ENCODE data around the gene LGR6. TPM values are rescaled to one million over a fixed set of nuclear protein-coding genes. Genes with fewer than 3 reads are reported as not detected.

The LGR6 gene
- total RNA-seq, 2 donors from 2014 or later: 76.6 to 99.0 TPM

DNA sequence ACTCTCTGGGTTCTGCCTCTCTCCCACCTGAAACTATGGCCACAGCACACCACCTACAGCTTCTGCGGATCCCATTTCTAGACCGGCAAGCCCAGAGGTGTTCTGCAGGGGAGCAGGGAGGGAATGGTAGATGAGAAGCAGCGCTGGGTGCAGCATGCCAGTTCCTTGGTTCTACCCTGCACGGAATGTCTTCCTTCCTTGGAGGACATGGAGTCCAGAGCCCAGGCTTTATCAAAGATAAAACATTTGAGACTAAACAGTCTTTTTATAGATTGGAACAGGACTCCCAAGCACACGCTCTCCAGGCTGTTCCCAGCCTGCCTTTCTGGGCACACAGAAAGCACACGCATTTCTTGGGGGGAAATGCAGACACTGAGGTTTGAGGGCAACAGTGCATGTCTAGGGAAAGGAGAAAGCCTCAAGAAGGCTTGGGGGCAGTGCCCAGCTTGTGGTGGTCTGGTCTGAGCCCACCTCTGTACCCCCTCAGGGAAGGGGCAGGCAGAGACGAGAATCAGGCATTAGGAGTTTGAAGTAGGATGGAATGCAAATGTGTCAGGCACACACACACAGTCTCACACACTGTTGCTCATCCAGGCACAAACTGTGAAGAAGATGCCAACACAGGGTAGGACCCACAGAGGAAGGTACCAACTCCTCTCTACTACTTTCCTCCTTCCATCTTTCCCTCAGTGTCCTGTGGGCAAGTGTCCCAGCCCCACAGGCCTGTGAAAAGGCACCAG lies 29.7 kb downstream of the LGR6 start:
- Histone ChIP-seq H3K4me3 (peak overlapping the region; percentile 48), H3K27ac (peak overlapping the region; percentile 93), H3K36me3 (peaks cover 20% of the 10 kb centered on the region)

DNA sequence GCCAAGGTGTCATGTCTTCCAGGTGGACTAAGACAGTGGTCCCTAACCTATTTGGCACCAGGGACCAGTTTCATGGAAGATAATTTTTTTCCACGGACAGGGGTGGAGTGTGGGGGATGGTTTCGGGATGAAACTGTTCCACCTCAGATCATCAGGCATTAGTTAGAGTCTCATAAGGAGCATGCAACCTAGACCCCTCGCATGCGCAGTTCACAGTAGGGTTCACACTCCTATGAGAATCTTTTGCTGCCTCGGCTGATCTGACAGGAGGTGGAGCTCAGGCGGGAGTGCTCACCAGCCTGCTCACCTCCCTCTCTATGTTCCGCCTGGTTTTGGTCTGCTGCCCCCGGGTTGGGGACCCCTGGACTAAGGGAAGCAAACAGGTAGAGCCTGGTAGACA lies 30.9 kb downstream of the LGR6 start:
- no peaks in the 10 kb centered on the region for H3K9me3 ChIP-seq
- DNase-seq (ENCODE audit: low spot score) (no peak), ATAC-seq (ENCODE audit: insufficient number of reproducible peaks, low FRiP score, low read depth) (no peak)
- TF ChIP-seq, protein P1, sequence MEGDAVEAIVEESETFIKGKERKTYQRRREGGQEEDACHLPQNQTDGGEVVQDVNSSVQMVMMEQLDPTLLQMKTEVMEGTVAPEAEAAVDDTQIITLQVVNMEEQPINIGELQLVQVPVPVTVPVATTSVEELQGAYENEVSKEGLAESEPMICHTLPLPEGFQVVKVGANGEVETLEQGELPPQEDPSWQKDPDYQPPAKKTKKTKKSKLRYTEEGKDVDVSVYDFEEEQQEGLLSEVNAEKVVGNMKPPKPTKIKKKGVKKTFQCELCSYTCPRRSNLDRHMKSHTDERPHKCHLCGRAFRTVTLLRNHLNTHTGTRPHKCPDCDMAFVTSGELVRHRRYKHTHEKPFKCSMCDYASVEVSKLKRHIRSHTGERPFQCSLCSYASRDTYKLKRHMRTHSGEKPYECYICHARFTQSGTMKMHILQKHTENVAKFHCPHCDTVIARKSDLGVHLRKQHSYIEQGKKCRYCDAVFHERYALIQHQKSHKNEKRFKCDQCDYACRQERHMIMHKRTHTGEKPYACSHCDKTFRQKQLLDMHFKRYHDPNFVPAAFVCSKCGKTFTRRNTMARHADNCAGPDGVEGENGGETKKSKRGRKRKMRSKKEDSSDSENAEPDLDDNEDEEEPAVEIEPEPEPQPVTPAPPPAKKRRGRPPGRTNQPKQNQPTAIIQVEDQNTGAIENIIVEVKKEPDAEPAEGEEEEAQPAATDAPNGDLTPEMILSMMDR (IDR thresholded peaks at IDR 0.05): no peak
- peak overlapping the region; percentile 93 for H3K27ac ChIP-seq
- peaks cover 32% of the 10 kb centered on the region for H3K36me3 ChIP-seq
- no peak overlapping the region for H3K4me3 ChIP-seq
- H3K27me3 ChIP-seq (replicated peaks; ENCODE audit: insufficient read depth): no peaks in the 10 kb centered on the region
- H3K4me1 ChIP-seq (ENCODE audit: control insufficient read depth in 1 of 2, low read depth in 2 of 2): peaks cover 14 to 50% of the 10 kb centered on the region in 2 donors

More for the DNA sequence above, 29.7 kb downstream of the LGR6 start:
- Histone ChIP-seq H3K27me3 (replicated peaks; ENCODE audit: insufficient read depth) (no peaks in the 10 kb centered on the region), H3K9me3 (no peaks in the 10 kb centered on the region), H3K4me1 (ENCODE audit: control insufficient read depth in 1 of 2, low read depth in 2 of 2) (peaks cover 17 to 61% of the 10 kb centered on the region in 2 donors)
- TF ChIP-seq, protein P1 (IDR thresholded peaks at IDR 0.05): no peak
- ATAC-seq (ENCODE audit: insufficient number of reproducible peaks, low FRiP score, low read depth) (peak; percentile 52), DNase-seq (ENCODE audit: low spot score) (no peak)

DNA sequence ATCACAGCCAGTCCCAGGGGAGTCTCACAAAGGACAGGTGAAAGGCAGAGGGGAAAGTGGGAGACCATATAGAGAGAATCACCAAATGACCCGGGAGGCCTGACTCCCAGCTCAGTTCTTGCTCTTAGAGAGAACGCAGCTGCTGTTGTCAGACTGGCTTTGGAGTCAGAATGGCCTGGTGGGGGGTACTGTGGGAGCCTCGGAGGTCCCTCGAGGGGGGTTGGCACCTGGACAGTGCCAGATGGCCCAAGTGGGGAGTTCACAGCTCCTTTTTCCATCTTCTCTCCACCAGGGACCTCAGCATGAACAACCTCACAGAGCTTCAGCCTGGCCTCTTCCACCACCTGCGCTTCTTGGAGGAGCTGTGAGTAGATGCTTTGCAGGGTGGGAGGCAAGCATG lies 31.5 kb downstream of the LGR6 start:
- Histone ChIP-seq H3K9me3 (no peaks in the 10 kb centered on the region), H3K4me3 (no peak overlapping the region), H3K36me3 (peaks cover 38% of the 10 kb centered on the region), H3K4me1 (ENCODE audit: control insufficient read depth in 1 of 2, low read depth in 2 of 2) (peaks cover 14 to 49% of the 10 kb centered on the region in 2 donors), H3K27ac (peak overlapping the region in 1 of 2 donors; percentile 93), H3K27me3 (replicated peaks; ENCODE audit: insufficient read depth) (no peaks in the 10 kb centered on the region)
- DNase-seq (ENCODE audit: low spot score) (no peak), ATAC-seq (ENCODE audit: insufficient number of reproducible peaks, low FRiP score, low read depth) (no peak)
- TF ChIP-seq, protein P1 (IDR thresholded peaks at IDR 0.05): no peak

DNA sequence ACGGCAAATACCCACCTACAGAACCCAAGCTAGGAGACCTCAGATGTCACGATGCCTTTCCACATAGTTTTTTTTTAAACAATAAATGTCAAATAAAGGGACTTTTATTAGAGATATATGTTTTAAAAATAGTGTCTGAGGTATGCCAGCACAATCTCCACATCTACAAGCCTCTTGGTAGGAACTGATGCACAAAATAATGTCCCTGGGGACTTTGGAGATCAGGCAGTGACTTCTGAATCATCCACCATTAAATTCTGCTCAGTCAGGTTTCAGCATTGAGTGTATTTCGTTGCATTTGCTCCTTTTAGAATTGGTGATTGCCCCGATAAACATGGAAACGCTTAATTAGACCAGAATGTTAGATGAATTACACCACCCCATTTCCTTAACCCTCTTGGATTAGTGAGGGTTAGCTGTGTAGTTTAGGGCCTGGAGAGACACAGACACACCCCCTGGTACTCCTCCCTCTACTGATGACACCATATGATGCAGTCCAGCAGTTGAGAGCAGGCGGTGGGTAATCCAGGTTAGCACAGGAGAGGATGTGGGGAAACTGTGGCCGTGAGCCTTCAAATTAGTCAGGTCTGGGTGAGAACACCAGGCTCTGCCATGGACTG lies 33.6 kb downstream of the LGR6 start:
- no peak overlapping the region for H3K27ac ChIP-seq
- no peaks in the 10 kb centered on the region for H3K27me3 ChIP-seq (replicated peaks; ENCODE audit: insufficient read depth)
- no peak overlapping the region for H3K4me3 ChIP-seq
- TF ChIP-seq, protein P1 (IDR thresholded peaks at IDR 0.05): no peak
- ATAC-seq (ENCODE audit: insufficient number of reproducible peaks, low FRiP score, low read depth) (no peak), DNase-seq (ENCODE audit: low spot score) (no peak)
- H3K4me1 ChIP-seq (ENCODE audit: control insufficient read depth in 1 of 2, low read depth in 2 of 2): peaks cover 12 to 35% of the 10 kb centered on the region in 2 donors
- H3K9me3 ChIP-seq: no peaks in the 10 kb centered on the region
- H3K36me3 ChIP-seq: peaks cover 54% of the 10 kb centered on the region

DNA sequence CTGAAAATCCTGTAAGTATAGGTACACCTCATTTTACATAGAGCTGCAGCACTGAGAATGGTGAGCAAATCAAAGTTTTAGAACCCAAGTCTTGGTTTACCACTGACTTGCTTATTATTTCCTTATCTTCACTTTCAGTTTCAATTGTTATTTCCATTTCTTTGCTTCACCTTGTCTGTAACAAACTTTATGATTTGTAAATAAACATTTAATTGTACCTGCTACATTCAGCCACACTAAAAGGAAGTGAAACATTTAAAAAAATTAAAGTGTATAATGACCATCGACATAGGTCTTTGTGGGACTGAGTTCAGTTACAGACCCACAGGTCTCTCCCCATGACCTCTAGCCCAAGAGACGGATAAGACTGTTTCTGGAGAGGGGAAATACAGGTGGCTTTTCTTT lies 34.4 kb downstream of the LGR6 start:
- Histone ChIP-seq H3K9me3 (no peaks in the 10 kb centered on the region), H3K27me3 (replicated peaks; ENCODE audit: insufficient read depth) (no peaks in the 10 kb centered on the region), H3K27ac (no peak overlapping the region), H3K4me3 (no peak overlapping the region), H3K36me3 (peaks cover 54% of the 10 kb centered on the region), H3K4me1 (ENCODE audit: control insufficient read depth in 1 of 2, low read depth in 2 of 2) (peaks cover 4 to 26% of the 10 kb centered on the region in 2 donors)
- TF ChIP-seq, protein P1 (IDR thresholded peaks at IDR 0.05): no peak
- ATAC-seq (ENCODE audit: insufficient number of reproducible peaks, low FRiP score, low read depth) (no peak), DNase-seq (ENCODE audit: low spot score) (no peak)

All from thoracic aorta (tissue), 2 donors.